ENCODE measurements around the gene DPYSL3.

The DPYSL3 gene

DNA sequence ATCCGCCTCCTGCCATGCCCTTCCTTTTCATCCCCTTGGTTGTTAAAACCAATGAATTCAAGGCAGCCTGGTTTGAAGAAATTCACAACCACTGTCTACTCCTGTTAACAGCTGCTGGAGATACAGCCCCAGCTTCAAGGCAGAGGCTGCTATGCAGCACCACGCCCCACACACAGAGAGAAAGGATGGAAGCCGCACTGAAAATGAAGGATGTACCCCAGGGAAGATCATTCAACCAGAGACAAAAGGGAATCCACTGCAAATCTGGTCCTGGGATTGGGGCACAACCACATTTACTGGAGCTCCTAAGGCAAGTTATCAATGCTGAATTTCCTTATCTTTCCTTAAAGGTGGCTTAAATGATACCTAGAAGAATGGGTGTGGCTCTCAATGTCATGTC lies 58.7 kb downstream of the DPYSL3 start:
- H3K4me3 ChIP-seq (ENCODE audit: low read length) = no peak overlapping the region
- no peak for DNase-seq (ENCODE audit: low read depth)
- TF ChIP-seq, protein P1, sequence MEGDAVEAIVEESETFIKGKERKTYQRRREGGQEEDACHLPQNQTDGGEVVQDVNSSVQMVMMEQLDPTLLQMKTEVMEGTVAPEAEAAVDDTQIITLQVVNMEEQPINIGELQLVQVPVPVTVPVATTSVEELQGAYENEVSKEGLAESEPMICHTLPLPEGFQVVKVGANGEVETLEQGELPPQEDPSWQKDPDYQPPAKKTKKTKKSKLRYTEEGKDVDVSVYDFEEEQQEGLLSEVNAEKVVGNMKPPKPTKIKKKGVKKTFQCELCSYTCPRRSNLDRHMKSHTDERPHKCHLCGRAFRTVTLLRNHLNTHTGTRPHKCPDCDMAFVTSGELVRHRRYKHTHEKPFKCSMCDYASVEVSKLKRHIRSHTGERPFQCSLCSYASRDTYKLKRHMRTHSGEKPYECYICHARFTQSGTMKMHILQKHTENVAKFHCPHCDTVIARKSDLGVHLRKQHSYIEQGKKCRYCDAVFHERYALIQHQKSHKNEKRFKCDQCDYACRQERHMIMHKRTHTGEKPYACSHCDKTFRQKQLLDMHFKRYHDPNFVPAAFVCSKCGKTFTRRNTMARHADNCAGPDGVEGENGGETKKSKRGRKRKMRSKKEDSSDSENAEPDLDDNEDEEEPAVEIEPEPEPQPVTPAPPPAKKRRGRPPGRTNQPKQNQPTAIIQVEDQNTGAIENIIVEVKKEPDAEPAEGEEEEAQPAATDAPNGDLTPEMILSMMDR (conservative IDR thresholded peaks at IDR 0.05; ENCODE audit: low read depth, low read length) = no peak

DNA sequence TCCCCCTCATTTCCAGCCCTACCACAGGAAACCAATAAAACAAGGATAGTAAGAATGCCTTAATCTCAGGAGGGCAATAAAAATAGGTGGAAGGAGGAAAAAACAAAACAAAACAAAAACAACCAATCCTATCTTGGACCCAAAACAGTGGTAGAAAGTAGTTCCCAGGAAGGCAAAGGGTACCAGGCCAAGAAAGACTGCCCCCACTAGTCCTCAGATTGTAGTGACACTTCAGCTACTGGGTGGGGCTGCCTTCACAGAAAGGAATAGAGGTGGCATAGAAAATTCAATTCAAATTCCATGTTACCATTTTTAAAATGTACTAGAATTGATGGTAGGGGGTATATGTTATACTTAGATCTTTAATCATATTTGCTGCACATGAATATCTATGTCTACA lies 59.3 kb downstream of the DPYSL3 start:
- no peak overlapping the region for H3K4me3 ChIP-seq (ENCODE audit: low read length)
- TF ChIP-seq, protein P1 (conservative IDR thresholded peaks at IDR 0.05; ENCODE audit: low read depth, low read length) = no peak
- no peak for DNase-seq (ENCODE audit: low read depth)

DNA sequence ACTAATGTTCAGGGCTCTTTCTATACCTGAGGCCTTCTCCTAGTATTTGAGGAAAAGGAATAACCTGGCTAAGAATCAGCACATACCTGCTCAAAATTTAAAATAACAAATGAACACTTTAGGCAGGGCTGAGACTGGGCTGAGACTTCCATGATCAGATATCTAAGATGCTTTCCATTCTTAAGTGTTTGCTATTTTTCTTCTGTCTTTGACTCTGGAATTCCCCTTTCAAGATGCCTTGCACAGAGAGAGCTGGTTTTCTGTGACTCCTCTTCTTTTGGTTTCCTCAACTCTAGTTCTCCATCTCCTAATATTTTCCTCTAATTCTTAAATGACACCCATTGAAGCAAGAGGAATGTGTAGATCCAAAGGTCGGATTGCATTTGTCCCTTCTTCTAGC lies 61.1 kb downstream of the DPYSL3 start:
- H3K4me3 ChIP-seq (ENCODE audit: low read length) = no peak overlapping the region
- TF ChIP-seq, protein P1 (conservative IDR thresholded peaks at IDR 0.05; ENCODE audit: low read depth, low read length) = no peak
- DNase-seq (ENCODE audit: low read depth) = no peak

GRCh38 chr5:147446523-147446922 lies 63.3 kb downstream of the DPYSL3 start:
- no peak for DNase-seq (ENCODE audit: low read depth)
- H3K4me3 ChIP-seq (ENCODE audit: low read length) = no peak overlapping the region
- TF ChIP-seq, protein P1 (conservative IDR thresholded peaks at IDR 0.05; ENCODE audit: low read depth, low read length) = no peak

- no peak for DNase-seq (ENCODE audit: low read depth)
- no peak overlapping the region for H3K4me3 ChIP-seq (ENCODE audit: low read length)
- TF ChIP-seq, protein P1 (conservative IDR thresholded peaks at IDR 0.05; ENCODE audit: low read depth, low read length) = no peak
Observed at GRCh38 chr5:147445917-147446316, 64.0 kb downstream of the DPYSL3 start.

DNA sequence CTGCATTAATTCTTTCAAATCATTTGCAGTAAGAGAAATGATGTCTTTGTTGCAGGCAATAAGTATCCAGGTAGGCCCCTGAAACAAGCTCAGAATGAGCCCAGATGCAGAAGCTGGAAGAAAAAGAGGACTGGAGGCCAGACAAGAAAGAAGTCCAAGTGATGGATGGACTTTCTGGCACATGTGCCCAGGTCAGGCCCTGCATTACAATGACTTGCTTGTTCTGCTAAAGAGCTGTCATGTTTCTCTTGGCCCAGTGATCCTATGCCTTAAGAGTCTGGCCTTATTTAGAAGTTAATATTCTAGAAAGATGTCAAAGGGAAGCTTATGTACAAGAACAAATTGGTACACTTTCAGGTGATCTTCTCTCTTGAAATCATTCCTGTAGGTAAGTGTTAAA lies 64.8 kb downstream of the DPYSL3 start:
- TF ChIP-seq, protein P1 (conservative IDR thresholded peaks at IDR 0.05; ENCODE audit: low read depth, low read length) = no peak
- H3K4me3 ChIP-seq (ENCODE audit: low read length) = no peak overlapping the region
- no peak for DNase-seq (ENCODE audit: low read depth)

DNA sequence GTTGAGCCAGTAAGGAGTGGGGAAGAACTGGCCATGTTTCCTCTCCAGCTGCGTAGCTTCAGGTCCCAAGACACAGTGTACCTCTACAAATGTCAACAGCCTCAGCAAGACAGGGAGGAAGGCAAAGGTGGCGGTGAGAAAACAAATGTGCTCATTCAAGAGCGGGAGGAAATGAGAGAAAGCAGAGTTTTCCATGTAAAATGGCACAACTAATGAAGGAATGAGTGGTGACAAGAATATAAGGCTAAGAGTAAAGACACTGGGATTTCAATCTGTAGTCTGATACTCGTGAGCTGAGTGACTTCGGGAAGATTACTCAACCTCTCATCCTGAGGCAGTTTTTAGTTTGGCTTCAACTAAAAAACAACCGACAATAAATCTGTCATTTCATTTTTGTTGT lies 67.6 kb downstream of the DPYSL3 start:
- TF ChIP-seq, protein P1 (conservative IDR thresholded peaks at IDR 0.05; ENCODE audit: low read depth, low read length) = no peak
- no peak overlapping the region for H3K4me3 ChIP-seq (ENCODE audit: low read length)
- no peak for DNase-seq (ENCODE audit: low read depth)
